D341Med (cell line): ENCODE results near the gene LRRFIP1.
A peak's percentile ranks its signal among the peaks of the same experiment; 100 is the strongest.

Source experiments
- DNase-seq: peaks from one replicate; pipeline ENCODE4 v3.0.0; 2012; ENCODE audit warnings: low spot score

The LRRFIP1 gene

DNA sequence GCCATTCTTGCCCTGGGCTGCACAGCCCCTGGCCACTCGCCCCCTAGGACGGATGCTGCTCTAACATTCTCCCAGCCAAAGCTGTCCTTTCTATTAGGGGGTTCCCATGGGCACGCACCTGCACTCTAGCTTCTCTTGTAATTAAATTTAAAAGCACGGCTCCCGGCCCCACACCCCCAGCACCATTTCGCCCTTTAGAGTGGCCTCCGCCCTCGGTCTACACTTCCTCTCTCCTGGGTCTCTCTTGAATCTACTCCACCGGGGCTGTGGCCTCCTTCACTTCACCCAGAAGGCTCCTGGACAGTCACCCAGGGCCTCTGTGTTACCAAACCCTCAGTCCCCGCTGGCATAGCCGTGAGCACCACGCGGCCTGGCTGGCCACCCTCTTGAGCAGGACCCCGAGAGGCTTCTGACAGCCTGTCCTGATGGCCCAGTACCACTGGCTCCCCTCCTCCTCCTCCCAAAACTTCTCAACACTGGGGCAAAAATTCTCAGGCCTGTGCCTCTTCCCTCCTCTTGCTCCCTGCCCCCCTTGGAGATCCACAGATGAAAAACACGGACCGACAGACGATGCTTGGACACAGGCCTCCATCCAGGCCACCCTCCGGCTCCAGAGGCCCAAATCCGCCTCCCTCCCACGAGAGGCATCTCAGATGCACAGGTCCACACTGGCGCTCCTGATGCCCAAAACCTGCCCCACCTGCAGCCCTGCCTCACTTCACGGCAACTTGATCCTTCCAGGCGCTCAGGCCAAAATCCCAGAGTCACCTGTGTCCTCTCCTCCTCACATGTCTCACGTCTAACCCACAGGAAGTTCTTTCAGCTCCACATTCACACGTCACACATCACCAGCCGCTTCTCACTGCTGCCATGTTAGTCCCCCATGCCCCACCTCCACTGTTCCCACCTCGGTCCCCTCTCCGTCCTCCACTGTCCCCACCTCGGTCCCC is 29.9 kb upstream of the LRRFIP1 start:
- no peak for DNase-seq

GRCh38 chr2:237598468-237599208 is 28.7 kb upstream of the LRRFIP1 start:
- no peak for DNase-seq

DNA sequence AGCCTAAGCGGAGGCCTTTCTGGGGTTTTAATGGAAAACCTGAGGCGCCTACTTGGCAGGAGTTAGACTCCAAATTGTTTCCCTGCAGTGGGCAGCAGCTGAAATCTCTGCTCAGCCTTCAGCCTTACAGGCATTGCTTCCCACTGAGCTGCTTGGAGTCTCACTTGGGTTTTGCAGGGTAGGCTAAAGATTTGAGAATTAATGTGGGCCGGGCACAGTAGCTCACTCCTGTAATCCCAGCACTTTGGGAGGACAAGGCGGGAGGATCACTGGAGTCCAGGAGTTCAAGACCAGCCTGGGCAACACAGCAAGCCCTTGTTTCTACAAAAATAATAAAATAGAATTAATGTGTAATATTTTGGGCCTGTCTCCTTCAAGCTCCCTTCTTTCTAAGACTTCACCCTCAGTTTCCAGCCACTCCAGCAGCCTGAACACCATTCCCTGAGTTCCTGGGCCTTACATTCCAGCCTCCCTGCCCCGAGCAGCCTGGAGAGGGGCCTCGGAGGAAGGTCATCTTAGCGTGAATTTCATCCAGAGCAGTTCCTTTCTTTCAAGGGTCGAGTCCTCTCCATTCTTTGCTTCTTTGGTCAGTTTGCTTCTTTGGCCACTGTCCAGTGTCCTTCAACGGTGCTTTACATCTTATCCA is 27.8 kb upstream of the LRRFIP1 start:
- DNase-seq: no peak

DNA sequence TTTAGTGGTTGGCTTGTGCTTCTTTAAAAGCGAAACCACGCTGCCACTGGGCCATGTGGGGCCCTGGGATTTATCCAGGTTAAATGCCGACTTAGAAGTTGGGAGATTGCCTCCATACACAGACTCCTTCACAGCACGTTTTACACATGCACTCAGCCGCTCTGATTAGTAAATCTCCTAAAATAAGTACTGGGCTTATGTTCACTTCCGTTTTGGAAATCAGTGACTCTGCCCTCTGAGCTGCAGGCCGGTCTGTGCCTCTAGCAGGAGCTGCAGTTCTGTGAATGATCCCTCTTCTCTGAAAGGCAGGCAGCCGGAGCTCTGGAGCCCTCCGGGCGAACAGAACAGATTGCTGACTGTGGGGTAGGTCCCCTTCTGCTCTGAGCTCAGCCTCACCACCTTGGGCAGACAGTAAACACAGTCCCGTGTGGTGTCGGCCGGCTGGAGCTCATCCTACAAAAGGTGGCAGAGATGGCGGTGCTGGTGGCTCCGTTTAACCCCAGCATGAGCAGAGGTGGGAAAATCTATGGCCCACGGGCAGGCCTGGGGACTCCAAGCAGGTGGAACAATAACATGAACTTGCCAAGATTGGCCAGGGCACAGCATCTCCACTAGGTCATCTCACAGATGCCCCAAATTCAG is 27.1 kb upstream of the LRRFIP1 start:
- no peak for DNase-seq

DNA sequence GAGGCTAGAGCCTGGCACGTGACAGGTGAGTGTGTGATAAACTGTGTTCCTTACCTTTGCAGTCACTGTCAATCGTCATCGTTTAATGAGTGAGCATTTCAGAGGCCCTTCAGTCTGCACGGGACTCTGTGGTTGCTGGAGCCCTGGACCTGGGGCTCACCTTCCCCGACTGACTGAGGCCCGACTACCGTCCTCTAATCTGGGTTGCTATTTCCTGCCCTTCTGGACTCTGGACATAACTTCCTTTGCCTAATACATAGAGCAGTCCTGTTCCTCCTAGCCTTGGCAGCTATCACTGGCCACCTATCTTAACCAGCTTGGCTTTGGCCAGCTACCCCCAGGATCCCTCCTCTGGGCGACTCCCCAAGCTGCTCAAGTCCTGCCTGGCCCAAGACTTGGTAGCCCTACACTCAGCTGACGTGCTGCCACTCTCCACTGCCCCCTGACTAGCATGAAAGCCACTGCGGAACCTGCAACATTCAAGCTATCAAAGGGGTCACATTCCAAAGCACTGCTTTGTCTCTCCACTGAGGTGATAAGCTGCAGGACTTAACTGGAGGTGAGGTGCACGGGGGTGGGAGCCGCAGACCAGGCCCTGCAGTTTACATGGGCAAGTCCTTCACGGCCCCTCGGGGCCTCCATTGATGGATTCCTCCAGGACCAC is 25.8 kb upstream of the LRRFIP1 start:
- DNase-seq: no peak

DNA sequence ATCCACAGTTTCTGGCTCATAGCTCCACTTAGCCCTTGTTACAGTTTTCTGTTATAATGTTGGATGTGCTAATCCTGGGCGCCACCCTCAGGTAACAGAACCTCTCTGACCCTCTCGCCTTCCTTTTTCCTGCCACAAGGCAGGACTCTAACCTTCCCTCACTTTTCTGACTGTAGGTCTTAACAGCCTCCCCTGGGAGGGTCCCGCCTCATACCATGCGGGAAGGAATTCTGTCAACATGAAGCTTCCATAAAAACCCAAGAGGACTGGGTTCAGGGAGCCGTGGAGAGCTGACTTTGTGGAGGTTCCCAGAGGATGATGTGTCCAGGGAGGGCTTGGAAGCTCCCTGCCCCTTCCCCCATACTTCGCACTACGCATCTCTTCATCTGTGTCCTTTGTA is 25.0 kb upstream of the LRRFIP1 start:
- no peak for DNase-seq

- no peak for DNase-seq
Observed at GRCh38 chr2:237603049-237603717, 24.2 kb upstream of the LRRFIP1 start.

DNA sequence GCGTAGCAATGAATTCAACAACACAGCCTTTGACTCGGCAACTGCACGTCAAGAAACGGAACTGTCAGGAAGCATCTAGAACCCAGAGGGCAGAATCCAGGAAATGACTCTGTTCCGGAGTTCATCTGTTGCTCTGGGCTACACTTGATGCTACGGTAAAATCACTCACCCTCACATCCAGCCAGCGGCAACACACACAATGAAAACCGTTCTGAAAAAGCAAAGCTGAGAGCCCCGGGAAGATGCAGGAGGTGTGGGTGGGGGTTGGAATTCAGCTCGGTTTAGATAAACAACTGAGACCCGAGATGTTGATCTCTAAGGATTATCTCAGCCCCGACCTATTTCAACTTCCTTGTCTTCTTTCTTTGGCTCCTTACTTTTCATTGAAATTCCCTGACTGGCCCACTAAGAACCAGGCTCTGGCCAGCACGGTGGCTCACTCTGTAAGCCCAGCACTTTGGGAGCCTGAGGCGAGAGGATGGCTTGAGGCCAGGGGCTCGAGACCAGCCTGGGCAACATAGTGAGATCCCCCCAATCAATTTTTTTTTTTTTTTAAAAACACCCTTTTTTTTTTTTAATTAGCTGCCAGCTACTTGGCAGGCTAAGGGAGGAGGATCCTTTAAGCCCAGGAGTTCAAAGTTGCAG is 23.5 kb upstream of the LRRFIP1 start:
- no peak for DNase-seq

GRCh38 chr2:237604391-237604790 is 23.0 kb upstream of the LRRFIP1 start:
- no peak for DNase-seq

DNA sequence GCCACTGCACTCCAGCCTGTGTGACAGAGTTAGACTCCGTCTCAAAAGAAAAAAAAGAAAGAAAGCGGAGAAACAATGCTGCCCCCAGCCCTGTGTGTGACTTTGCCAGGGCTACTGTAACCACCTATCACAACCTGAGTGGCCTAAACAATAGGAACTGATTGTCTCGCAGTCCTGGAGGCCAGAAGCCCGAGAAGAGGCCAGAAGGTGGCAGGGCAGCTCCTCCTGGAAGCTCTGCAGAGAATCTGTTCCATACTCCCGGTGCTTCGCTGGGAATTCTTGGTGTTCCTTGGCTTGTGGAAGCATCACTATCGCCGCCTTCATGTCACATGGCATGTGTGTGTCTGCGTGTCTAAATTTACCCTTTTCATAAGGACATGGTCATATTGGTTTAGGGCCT is 22.4 kb upstream of the LRRFIP1 start:
- no peak for DNase-seq

- peak; percentile 79 for DNase-seq
Observed at GRCh38 chr2:237606522-237606921, 20.9 kb upstream of the LRRFIP1 start.

GRCh38 chr2:237612527-237613357 is 14.6 kb upstream of the LRRFIP1 start:
- no peak for DNase-seq

DNA sequence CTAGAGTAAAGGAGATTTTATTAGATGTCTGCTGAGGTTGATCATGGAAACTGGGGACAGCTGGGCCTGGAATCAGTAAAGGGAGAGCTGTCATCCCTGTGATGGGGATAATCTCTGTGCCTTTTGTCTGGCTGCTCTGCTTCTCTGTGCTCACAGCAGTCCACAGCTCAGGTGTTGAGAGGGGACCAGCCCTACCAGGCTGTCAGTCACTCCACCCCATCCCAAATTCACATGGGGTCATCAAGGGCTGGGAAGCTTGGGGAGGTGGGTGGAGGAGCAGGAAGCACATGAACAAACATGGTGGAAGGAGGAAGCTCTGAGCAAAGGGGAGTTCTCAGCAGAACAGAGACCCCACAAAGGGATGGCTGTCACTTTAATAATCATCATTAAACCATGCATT is 13.7 kb upstream of the LRRFIP1 start:
- no peak for DNase-seq

GRCh38 chr2:237614151-237614720 is 13.2 kb upstream of the LRRFIP1 start:
- no peak for DNase-seq

DNA sequence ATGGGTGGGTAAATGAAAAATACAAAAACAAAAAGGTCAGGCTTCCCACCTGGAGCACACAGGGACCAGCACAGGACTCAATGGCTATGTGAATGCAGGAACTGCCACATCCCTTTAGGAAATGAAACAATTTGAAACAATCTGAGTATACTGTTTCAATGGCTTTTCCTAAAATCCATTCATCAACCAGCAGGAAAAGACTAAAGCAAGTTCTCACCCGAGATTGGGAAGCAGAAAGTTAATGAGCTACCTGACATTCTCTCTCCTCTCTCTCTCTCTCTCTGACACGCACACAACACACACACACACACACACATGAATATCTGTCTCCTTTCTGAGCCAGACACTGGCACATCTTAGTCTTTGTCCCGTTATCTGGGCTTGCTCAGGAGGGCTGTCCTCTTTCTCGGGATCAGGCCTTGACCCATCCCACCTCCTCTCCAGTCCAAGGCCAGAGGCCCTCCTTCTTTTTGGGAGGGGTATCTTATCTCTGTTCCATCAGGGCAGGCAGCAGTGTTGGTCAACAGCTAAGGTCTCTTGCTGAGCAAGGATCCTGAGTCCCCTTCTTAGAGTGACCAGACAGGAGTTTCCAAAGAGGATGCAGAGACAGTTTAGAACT is 11.6 kb upstream of the LRRFIP1 start:
- DNase-seq: no peak

- no peak for DNase-seq
Observed at GRCh38 chr2:237616373-237616733, 11.0 kb upstream of the LRRFIP1 start.

- DNase-seq: no peak
Observed at GRCh38 chr2:237616734-237617586, 10.4 kb upstream of the LRRFIP1 start.

DNA sequence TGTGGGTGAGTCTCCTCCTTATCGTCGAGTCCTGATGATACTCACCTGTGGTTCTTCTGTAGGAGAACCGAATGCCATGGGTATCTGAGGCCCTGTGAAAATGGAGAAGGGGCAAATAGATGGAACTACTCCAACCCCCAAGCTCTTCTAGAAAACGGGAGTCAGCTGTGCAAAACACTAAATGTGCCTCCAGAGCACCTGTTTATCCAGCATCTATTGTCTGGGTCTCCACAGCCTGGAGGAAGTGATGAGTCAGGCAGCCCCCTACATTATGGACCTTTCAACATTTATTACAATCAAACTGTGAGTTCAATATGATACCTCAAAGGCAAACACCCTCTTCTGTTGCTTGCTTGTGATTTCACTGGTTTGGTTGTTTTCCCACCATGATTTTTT is 9.8 kb upstream of the LRRFIP1 start:
- DNase-seq: no peak
